Right atrium auricular region (tissue), 2 donors: ENCODE data around the gene SLC9C2. TPM values are rescaled to one million over a fixed set of nuclear protein-coding genes. Genes with fewer than 3 reads are reported as not detected.
"Not testable (repeated sequence)": the region's sequence is repeated elsewhere in the genome, so short reads cannot be mapped to it uniquely, and the experiment has no call there.

Experiments used
- DNase-seq: peaks from one replicate; pipeline ENCODE4 v3.0.0-alpha.2; 2019; ENCODE audit warnings: low spot score
- H3K27ac ChIP-seq, 2 donors: fragments of 200-600 bp; sonication (generic); 1 replicate in 1 of 2; 2 replicates in 1 of 2; pipeline ENCODE4 v1.5.1; 2016 to 2019
- H3K27me3 ChIP-seq, 2 donors: fragments of 200-600 bp; sonication (generic); one replicate each; pipeline versions ENCODE4 v1.5.1 to v1.6.0; 2017 to 2019
- H3K36me3 ChIP-seq: fragments of 200-600 bp; sonication (generic); one replicate; pipeline ENCODE4 v1.5.1; 2016
- H3K4me1 ChIP-seq, 2 donors: fragments of 200-600 bp; sonication (generic); one replicate each; pipeline versions ENCODE4 v1.5.1 to v1.6.0; 2017 to 2019
- H3K4me3 ChIP-seq, 2 donors: fragments of 200-600 bp; sonication (generic); 1 replicate in 1 of 2; 2 replicates in 1 of 2; pipeline ENCODE4 v1.5.1; 2017 to 2019; ENCODE audit warnings: mild to moderate bottlenecking in 1 of 2, moderate library complexity in 1 of 2
- H3K9me3 ChIP-seq, 2 donors: fragments of 200-600 bp; sonication (generic); one replicate each; pipeline ENCODE4 v1.5.1; 2019
- total RNA-seq, 2 donors: library from RNA; depleted of rRNA; stranded (reverse); fragments of >200 nt; gene quantifications; one replicate each; pipeline ENCODE4 v1.1.0, GENCODE V29; 2016
- TF ChIP-seq, protein P1 (sequence below), 2 donors: fragments of 200-600 bp; sonication (generic); IDR thresholded peaks; one replicate each; pipeline ENCODE4 v1.5.1; 2019; ENCODE audit warnings: antibody characterized with exemption in 2 of 2

The SLC9C2 gene
- total RNA-seq, 2 donors from 2014 or later: 0.24 TPM; not detected in 1

DNA sequence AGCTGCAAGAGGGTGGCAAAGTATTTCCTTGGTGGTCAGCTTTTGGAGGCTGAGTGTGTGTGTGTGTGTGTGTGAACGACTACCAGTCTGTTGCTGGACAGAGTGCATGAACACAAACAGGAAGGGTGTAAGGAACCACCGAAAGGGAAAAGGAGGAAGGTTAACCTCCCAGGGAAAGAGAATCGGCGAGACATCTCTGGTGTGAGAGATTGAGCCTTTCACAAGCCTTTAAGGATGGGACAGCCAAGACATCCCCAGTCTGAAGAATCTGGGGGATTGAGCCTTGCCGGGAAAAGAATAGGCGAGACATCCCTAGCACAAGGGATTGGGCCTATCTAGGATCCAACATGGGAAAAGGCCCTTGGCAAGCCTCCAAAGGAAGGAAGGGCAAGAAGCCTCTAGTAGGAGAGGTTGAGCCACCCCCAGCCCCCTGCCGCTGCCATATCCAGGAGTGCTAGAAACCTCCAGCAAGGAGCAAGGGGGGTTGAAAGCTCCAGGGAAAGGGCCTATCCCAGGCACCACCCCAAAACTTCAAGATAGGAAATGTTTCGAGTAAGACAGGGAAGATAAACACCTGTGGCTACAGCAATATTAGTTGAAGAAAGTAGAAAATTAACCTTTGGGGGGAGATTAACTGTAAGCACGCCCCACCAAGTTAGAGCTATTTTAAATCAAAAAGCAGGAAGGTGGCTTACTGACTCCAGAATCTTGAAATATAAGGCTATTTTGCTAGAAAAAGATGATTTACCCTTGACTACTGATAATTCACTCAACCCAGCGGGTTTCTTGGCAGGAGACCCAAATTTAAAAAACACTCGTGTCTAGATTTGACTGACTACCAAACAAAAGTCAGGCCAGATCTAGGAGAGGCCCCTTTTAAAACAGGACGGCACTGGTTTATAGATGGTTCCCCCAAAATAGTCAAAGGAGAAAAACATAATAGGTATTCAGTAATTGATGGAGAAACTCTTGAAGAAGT is 35.5 kb upstream of the SLC9C2 start:
- no peak overlapping the region for H3K27ac ChIP-seq
- H3K4me3 ChIP-seq: no peak overlapping the region
- DNase-seq: no peak
- H3K9me3 ChIP-seq: peaks cover 0 to 3% of the 10 kb centered on the region in 2 donors
- H3K27me3 ChIP-seq: no peaks in the 10 kb centered on the region
- H3K4me1 ChIP-seq: peaks cover 0 to 9% of the 10 kb centered on the region in 2 donors
- H3K36me3 ChIP-seq: no peaks in the 10 kb centered on the region
- TF ChIP-seq, protein P1, sequence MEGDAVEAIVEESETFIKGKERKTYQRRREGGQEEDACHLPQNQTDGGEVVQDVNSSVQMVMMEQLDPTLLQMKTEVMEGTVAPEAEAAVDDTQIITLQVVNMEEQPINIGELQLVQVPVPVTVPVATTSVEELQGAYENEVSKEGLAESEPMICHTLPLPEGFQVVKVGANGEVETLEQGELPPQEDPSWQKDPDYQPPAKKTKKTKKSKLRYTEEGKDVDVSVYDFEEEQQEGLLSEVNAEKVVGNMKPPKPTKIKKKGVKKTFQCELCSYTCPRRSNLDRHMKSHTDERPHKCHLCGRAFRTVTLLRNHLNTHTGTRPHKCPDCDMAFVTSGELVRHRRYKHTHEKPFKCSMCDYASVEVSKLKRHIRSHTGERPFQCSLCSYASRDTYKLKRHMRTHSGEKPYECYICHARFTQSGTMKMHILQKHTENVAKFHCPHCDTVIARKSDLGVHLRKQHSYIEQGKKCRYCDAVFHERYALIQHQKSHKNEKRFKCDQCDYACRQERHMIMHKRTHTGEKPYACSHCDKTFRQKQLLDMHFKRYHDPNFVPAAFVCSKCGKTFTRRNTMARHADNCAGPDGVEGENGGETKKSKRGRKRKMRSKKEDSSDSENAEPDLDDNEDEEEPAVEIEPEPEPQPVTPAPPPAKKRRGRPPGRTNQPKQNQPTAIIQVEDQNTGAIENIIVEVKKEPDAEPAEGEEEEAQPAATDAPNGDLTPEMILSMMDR (IDR thresholded peaks at IDR 0.05): no peak

DNA sequence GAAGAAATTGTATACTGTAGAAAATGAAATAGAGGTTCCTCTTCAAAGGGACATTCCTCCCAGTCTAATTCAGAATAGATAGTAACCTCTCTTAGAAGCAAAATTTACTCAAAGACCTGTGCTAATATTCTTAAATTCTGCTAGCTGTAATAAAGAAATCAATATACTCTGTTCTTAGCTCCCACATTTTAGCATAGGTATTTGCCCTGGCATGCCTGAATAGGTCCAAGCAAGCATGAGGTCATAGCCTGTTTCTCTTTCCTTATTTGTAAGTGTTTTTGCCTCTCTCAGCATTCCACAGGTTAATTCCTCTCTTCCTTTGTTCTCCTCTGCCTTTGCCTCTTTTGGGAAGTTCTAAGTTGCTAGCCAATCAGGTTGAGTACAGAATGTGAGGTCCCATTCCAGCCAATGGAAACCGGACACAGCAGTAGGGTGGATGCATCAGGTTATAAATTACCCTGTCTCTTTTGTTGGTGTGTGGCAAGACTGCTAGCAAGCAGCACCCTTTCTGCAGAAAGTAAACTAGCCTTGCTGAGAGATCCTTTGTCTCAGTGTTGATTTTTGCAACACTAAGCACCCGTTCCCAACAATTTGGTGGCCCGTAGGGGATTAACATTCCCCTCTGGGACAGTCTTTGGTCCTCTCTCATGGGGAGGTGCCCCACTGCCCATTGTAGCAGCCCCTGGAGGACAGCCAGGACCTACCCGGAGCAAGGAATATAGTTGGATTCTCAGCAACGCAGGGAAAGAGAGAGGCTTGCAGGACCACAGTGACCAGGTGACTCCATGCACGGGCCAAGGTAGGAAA is 34.6 kb upstream of the SLC9C2 start:
- H3K9me3 ChIP-seq, H3K27me3 ChIP-seq, H3K27ac ChIP-seq, H3K36me3 ChIP-seq, H3K4me1 ChIP-seq, DNase-seq, H3K4me3 ChIP-seq: not testable (repeated sequence)

DNA sequence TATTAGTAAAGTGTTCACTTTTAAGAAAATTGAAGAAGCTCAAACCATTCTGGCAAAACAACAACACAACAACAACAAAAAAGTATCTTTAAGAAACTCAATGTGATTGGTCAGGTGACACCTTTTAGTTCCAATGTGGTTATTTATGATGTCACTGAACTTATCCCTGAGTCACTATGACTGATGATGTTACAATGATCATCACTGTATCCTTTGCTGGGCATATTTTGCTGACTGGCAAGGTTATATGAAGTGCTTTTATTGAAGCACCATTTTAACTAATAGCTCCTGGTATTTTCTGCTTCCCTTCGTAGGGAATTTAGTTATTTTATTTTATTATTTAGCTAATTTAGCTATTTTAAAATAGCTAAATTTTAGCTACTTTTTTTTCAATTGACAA is 32.2 kb upstream of the SLC9C2 start, which contains the start of gene TEX50:
Gene TEX50, plus strand, starts transcription at position 223 of the 400 bp plus-strand sequence. CDS start 184 bp downstream, outside the sequence.
- TF ChIP-seq, protein P1 (IDR thresholded peaks at IDR 0.05): no peak
- no peak for DNase-seq
- H3K27ac ChIP-seq: no peak within 1 kb of the TSS
- no peaks in the 10 kb centered on the region for H3K36me3 ChIP-seq
- H3K27me3 ChIP-seq: no peaks in the 10 kb centered on the region
- H3K9me3 ChIP-seq: peaks cover 0 to 6% of the 10 kb centered on the region in 2 donors
- H3K4me3 ChIP-seq: no peak within 1 kb of the TSS
- H3K4me1 ChIP-seq: peaks cover 0 to 9% of the 10 kb centered on the region in 2 donors

DNA sequence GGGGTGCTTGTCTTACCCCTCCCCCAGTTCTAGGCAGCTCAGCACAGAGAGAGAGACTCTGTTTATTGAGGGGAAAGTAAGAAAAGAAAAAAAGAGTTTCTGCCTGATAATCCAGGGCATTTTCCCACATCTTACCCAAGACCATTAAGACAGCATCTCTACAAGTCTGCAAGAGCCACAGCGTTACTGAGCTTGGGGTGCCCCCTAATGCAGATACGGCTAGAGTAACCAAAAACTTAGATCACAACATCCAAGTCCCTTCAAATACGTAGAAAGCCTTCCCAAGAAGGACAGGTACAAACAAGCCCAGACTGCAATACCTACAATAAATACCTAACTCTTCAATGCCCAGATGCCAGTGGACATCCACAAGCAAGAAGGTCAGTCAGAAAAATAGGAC is 26.0 kb upstream of the SLC9C2 start:
- Histone ChIP-seq H3K4me3 (no peak overlapping the region), H3K27me3 (no peaks in the 10 kb centered on the region), H3K4me1 (no peaks in the 10 kb centered on the region), H3K9me3 (peaks cover 0 to 6% of the 10 kb centered on the region in 2 donors), H3K27ac (no peak overlapping the region), H3K36me3 (no peaks in the 10 kb centered on the region)
- DNase-seq: no peak
- TF ChIP-seq, protein P1 (IDR thresholded peaks at IDR 0.05): no peak

DNA sequence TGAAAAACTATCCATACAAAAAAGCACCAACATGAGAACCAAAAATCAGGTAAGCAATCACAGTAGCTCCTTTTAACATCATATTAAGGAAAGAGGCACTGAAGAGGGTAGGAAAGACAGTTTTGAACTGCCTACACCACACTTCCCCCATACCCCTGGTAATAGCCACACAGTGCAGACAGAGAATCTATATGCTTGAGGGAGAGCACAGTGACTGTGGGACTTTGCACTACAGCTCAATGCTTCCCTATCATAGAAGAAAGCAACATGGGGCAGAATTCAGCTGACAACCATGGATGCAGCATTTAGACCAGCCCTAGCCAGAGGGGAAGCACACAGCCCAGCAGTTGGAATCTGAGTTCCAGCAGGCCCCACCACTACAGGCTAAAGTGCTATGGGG is 24.4 kb upstream of the SLC9C2 start:
- Histone ChIP-seq H3K4me1 (no peaks in the 10 kb centered on the region), H3K27ac (no peak overlapping the region), H3K9me3 (peaks cover 0 to 3% of the 10 kb centered on the region in 2 donors), H3K4me3 (no peak overlapping the region), H3K36me3 (no peaks in the 10 kb centered on the region), H3K27me3 (no peaks in the 10 kb centered on the region)
- TF ChIP-seq, protein P1 (IDR thresholded peaks at IDR 0.05): no peak
- no peak for DNase-seq

DNA sequence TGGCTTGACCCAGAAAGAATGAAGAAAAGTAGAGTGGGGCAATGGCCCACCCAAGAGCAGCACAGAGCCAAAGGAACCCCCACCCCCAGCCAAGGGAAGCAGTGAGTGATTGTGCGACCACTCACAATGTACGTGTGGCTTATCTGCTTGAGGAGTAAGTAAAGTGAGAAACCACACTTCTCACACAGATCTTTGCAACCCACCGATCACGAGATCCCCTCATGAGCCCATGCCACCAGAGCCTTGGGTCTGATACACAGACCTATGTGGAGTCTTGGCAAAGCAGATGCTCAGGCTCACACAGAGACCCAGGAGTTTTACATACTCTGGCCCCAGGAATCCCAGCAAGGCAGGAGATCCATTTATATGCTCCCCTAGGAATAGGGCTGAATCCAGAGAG is 14.0 kb upstream of the SLC9C2 start:
- Histone ChIP-seq H3K9me3 (peaks cover 0 to 33% of the 10 kb centered on the region in 2 donors), H3K4me3 (no peak overlapping the region), H3K27me3 (no peaks in the 10 kb centered on the region), H3K4me1 (no peaks in the 10 kb centered on the region), H3K27ac (no peak overlapping the region), H3K36me3 (no peaks in the 10 kb centered on the region)
- no peak for DNase-seq
- TF ChIP-seq, protein P1 (IDR thresholded peaks at IDR 0.05): no peak

DNA sequence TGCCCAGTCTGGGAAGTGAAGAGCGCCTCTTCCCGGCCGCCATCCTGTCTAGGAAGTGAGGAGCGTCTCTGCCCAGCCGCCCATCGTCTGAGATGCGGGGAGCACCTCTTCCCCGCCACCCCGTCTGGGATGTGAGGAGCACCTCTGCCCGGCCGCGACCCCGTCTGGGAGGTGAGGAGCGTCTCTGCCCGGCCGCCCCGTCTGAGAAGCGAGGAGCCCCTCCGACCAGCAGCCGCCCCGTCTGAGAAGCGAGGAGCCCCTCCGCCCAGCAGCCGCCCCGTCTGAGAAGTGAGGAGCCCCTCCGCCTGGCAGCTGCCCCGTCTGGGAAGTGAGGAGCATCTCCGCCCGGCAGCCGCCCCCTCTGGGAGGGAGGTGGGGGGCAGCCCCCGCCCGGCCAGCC is 10.2 kb upstream of the SLC9C2 start:
- not testable (repeated sequence) for H3K27me3 ChIP-seq, H3K36me3 ChIP-seq, DNase-seq, H3K27ac ChIP-seq, H3K4me1 ChIP-seq, H3K9me3 ChIP-seq, H3K4me3 ChIP-seq
